ENCODE measurements around the gene PGAP2.

Gene PGAP2

DNA sequence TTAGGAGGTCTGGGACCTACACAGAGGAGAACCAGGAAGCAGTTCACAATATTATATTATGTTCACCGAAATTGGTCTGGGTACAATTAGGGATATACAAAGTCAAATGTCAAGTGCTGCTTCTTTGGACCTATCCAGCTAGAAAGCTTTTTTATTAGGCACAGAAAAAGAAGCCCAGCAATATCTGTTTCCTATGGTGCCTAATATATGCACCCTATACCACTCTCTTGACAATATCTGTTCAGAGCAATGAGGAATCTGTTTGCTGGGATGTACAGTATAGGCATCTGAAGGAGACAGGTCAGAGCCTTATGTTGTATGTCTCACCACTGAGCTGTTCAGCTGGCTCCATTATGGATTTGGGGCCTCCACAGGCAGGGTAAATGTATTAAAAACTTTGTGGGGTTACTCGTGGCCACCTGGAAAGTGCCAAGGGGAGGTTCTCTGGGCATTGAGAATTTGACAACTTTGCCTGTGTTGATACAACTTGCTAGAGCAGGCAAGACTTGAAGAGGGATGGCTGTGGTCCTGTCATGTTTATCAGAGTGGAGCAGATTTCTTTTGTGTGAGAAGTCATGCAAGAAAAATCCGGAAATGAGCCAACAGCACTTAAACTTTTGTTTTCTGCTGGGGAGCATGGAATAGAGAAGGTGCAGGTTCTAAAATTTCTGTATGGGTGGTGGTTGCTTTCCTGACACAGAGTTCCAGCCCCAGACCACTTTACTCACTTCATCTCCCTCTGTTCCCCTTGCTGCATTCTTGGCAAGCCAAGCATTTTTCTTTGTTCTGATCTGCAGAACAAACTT, 57.2 kb downstream of the PGAP2 start:
- no peak overlapping the region for H3K4me3 ChIP-seq (ENCODE audit: low read depth, low read length)
- TF ChIP-seq, protein P1, sequence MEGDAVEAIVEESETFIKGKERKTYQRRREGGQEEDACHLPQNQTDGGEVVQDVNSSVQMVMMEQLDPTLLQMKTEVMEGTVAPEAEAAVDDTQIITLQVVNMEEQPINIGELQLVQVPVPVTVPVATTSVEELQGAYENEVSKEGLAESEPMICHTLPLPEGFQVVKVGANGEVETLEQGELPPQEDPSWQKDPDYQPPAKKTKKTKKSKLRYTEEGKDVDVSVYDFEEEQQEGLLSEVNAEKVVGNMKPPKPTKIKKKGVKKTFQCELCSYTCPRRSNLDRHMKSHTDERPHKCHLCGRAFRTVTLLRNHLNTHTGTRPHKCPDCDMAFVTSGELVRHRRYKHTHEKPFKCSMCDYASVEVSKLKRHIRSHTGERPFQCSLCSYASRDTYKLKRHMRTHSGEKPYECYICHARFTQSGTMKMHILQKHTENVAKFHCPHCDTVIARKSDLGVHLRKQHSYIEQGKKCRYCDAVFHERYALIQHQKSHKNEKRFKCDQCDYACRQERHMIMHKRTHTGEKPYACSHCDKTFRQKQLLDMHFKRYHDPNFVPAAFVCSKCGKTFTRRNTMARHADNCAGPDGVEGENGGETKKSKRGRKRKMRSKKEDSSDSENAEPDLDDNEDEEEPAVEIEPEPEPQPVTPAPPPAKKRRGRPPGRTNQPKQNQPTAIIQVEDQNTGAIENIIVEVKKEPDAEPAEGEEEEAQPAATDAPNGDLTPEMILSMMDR (IDR thresholded peaks at IDR 0.05; ENCODE audit: low read depth, low read length, missing control alignments), result no peak
- peak; percentile 49 for DNase-seq (ENCODE audit: low read depth)

DNA sequence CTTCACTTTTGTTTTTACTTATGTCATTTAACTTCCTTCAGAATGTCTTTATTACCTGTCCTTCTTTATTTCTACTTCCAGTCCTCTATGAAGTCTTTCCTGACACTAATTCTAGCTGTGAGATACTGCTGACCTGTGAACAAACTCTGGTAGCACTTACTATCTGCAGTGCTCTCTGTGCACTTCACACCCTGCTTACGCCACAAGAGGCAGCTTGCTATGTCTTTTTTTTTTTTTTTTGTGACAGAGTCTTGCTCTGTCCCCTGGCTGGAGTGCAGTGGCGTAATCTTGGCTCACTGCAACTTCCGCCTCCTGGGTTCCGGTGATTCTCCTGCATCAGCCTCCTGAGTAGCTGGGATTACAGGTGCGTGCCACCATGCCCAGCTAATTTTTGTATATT, 57.8 kb downstream of the PGAP2 start:
- H3K4me3 ChIP-seq (ENCODE audit: low read depth, low read length), result no peak overlapping the region
- DNase-seq (ENCODE audit: low read depth), result peak; percentile 57
- TF ChIP-seq, protein P1 (IDR thresholded peaks at IDR 0.05; ENCODE audit: low read depth, low read length, missing control alignments), result peak; percentile 15

DNA sequence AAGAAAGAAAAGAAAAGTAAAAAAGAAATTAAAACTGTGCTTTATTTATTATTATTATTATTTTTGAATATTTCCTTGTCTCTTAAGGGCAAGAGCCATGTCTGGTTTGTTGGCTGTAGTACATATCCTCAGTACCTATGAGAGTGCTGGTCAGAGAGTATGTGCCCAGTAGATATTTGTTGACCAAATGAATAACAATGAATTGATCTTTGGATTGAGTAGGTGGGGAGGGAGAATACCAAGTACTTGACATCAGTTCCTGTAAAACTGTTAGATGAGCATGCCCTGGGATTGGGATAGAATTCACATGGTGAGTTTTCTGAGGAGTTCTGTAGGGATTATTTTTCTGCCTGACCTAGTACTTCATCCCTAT, 58.5 kb downstream of the PGAP2 start:
- no peak overlapping the region for H3K4me3 ChIP-seq (ENCODE audit: low read depth, low read length)
- DNase-seq (ENCODE audit: low read depth), result no peak
- TF ChIP-seq, protein P1 (IDR thresholded peaks at IDR 0.05; ENCODE audit: low read depth, low read length, missing control alignments), result no peak

DNA sequence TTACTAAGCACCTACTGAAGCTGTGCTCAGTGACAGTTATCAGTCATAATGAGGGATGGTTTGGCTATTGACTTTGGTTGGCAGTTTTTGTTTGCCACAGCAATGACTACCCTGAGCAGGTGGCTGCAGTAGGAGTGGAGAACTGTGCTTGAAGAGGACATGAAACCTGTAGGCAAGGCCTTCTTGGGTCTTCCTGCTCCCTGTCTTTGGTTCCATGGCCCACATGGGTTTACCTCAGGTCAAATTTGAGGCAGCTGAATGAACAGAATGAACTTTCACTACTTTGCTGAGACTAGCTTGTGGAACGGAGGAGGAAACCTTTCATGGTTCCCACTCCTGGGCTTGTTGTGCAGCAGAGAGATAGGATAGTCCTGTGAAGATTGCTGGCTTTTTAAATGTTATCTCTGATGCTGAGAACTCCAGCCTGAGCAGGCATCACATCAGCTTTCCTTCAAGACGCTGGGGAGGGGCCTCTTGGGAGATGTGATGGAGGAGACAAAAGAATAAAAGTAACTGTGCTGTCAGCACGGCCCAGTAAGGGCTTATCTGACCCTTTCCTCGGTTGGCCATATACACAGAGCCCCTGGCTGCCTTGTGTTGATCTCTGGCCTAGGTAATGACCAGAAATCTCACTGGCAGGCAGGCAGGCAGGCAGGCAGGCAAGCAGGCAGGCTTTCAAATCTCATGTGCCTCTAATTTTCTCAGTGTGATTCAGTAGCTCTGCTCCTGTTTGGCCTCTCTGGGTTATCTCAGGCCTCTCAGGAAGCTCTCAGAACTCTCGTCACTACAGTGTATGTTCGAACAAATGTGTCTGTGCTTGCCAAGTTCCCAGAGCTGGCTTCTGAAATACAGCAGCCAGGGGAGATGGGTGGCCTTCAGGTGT, 59.1 kb downstream of the PGAP2 start:
- DNase-seq (ENCODE audit: low read depth), result peak; percentile 73
- TF ChIP-seq, protein P1 (IDR thresholded peaks at IDR 0.05; ENCODE audit: low read depth, low read length, missing control alignments), result no peak
- no peak overlapping the region for H3K4me3 ChIP-seq (ENCODE audit: low read depth, low read length)

DNA sequence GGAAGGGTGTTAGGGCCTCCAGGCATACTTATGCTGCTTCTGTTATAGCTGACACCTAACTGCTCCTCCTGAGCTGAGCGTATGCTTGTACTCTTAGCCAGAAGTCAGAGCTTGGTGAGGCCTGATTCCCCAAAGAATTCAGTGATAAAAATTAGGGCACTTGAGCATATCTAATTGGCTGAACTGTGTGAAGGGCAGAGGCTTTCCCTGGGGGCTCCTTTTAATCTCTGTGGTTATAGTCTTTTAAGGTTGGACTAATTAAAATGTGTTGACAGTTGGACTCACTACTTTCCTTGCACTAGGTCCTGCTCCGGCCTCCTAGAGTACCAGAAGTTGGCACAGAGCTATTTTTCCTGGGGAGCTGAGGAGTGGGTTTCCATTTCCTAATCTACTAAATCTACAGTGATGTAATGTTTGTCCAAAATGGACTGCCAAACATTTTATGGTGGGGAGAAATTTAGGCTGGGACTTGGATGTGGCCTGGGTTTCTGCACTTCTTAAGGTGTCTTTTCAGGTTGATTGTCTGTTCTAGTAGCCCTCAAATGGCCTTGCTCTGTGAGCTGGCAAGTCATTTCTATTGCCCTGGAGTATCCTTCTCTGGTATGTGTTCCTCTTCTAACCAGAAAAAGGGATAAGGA, 65.5 kb downstream of the PGAP2 start:
- TF ChIP-seq, protein P1 (IDR thresholded peaks at IDR 0.05; ENCODE audit: low read depth, low read length, missing control alignments), result no peak
- DNase-seq (ENCODE audit: low read depth), result no peak
- no peak overlapping the region for H3K4me3 ChIP-seq (ENCODE audit: low read depth, low read length)

Measured in GM12864 (cell line).